HG03439 (cell line): ENCODE results near the gene RSRP1.

Source experiments
- ATAC-seq: cut with Tn5 transposase; IDR thresholded peaks from one replicate; pipeline ENCODE4 v1.9.1; 2021; ENCODE audit warnings: mild to moderate bottlenecking, moderate library complexity; ENCODE audit not compliant: unreplicated experiment

The RSRP1 gene

DNA sequence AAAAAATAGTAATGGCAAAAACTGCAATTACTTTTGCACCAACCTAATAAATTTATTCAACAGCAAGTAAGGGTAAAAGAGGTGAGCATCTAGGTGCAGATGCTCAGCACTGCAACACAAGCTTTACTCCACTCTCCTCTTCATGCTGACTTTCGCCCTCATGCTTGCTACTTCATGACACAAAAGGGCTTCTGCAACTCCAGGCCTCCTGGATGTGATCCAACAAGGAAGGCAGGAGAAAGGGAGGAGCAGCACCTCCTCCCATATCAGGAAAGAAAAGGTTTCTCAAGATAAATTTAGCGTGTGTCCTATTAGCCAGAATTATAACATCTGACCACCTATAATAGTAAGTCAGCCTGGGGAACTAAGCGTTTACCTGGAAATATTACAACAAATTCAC, 26.6 kb downstream of the RSRP1 start:
- no peak for ATAC-seq

DNA sequence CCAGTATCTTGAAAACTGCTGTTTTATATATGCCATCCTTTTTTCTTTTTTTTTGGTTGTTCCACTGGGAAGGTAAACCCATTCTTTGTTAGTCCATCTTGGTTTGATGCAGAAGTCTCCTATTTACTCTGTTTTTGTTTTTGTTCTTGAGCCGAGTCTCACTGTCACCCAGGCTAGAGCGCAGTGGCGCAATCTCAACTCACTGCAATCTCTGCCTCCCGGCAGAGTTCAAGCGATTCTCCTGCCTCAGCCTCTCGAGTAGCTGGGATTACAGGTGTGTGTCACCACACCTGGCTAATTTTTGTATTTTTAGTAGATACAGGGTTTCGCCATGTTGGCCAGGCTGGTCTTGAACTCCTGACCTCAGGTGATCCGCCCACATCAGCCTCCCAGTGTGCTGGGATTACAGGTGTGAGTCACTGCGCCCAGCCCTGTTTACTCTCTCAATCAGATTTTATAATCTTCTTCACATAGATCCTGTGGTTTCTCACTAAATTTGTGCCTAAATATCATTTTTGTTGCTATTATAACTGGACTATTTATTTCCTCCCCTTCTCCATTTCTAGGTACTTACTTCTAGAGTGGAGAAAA, 27.5 kb downstream of the RSRP1 start:
- no peak for ATAC-seq

DNA sequence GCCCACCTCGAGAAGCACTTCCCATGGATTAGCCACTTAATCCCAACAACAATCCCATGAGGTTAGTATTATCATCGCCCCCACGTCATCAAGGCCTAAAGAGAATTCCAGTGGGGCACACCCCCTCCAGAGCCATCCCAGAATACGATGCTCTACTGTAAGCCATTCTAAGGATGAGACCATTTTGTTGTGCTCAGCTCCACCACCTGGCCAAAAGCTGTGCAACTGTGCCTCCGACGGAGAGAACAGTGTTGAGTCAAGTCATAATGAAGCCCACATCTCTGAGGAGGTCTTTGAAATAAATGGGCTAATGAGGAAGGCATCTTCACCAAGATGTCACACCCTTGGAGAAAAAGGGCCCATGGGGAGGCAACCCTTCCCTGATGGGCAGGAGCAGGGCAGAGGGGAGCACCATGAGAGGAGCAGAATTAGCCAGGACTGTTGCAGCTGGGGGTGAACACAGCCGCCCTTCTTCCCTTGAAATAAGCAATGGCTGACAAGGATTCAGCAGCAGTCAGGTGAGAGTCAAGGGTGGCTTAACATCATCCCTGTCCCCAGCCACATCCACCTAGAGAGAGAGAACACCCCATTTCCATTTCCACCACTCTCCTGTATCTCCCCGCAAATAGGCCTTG, 29.5 kb downstream of the RSRP1 start:
- ATAC-seq, result no peak

DNA sequence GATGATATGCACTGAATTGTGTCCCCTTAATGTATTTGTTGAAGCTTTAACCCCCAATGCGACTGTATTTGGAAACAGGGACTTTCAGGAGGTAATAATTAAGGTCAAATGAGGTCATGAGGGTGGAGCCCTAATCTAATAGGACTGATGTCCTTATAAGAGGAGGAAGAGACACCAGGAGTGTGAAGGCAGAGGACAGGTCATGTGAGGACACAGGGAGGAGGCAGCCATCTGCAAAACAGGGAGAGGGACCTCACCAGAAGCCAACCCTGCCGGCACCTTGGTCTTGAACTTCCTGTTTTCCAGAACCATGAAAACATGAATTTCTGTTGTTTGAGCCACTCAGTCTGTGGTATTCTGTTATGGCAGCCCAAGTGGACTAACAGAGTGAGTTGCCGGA, 30.2 kb downstream of the RSRP1 start:
- no peak for ATAC-seq

DNA sequence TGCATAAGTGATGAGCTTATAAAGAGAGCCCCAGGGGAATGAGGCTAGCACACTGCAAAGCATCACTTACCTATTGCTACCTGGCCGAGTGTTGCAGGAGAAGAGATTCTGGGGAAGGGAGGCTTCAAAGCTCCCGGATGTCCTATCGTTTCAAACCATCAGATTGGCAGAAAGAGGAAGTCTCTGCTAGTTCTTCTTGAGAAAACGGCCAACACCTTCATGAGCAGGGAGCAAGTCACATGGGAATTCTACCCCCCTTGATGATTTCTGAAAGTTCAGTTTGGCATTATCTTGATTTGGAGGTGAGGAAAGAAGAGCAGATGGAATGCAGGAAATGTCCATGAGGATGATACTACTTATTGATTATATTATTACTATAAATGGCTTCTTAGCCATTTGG, 31.1 kb downstream of the RSRP1 start:
- ATAC-seq, result no peak

DNA sequence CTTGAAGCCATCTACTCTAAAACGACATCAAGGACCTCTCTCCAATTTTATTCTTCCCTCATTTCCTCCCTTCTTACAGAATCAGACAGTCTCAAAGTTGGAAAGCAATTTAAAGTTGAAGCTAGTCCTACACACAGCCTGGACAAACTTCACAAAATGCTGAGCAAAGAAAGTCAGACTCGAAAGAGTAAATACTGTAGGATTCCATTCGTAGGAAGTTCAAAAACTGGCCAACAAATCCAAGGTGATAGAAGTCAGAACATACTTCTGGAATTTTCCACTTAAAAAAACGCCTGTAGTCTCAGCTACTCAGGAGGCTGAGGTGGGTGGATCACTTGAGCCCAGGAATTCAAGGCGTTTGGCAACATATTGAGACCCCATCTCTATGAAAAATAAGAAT, 34.5 kb downstream of the RSRP1 start:
- no peak for ATAC-seq

DNA sequence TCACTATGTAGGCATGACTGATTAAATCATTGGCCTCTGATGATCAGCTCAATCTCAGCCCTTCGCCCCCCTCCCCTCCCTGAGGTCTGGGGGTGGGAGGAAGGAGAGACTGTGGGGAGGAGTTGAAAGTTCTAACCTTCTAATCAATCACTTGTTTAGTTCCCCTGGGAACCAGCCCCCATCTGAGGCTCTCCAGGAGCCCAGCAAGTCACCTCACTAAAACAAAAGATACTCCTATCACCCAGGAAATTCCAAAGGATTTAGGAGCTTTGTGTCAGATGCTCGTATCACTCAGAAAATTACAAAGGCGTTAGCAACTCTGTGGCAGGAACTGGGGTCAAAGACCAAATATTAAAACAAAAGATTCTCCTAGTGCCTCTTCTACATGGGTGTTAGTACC, 36.5 kb downstream of the RSRP1 start:
- ATAC-seq, result no peak

DNA sequence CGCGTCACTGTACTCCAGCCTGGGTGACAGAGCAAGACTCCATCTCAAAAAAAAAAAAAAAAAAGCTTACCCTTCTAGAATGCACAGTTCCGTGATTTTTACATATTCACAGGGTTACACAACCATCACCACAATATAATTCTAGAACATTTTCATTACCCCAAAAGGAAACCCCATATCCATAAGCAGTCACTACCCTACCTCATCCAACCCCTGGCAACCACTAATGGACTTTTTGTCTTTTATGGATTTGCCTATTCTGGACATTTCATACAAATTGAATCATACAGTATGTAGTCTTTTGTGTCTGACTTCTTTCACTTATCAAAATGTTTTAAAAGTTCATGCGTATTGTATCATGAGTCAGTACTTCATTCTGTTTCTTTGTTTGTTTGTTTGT, 37.7 kb downstream of the RSRP1 start:
- no peak for ATAC-seq

DNA sequence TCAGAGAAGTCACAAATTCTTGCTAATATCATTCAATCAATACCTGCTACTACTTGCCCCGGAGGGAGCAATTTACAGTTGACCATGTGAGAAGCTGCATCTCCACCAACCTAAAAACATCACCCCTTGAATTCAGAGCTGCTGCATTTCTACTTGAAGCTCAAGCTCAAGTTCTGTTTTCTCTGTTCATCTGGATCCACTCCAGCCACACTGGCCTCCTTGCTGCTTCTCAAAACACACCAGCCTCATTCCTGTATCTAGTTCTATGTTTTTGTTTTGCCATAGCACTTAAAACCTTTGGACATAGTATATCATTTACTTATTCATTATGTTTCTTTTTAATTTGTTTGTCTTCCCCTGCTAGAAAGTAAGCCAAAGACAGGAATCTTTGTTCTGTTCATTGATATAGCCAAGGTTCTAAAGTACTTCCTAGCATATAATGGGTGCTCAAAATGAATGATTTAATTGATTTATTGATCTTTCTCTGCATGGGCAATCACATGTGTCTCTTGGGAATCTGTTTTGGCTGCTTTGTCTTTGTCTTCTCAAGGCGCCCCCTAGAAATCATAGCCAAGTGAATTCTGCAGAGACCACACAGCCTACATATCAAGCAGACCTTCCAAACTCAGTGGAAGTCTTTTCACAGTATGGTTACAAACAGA, 38.6 kb downstream of the RSRP1 start:
- ATAC-seq, result no peak

DNA sequence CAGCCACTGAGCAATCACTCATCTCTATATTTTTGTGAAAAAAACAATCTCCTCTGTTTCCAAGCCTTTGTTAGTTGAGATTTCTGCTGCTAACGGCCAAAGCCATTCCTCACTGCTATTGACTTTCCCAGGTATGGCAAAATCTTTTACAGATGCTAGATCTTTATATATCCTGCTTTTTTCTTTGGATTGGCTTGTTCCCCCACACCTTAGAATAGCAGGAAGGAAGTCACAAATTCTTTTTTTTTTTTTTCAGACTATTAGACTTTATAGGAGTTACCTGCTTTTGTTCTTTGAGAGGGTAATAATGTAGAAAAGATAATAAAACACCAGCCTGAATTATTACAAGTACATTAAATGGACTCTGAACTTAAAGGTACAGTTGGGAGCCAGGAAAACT, 39.2 kb downstream of the RSRP1 start:
- ATAC-seq, result no peak

DNA sequence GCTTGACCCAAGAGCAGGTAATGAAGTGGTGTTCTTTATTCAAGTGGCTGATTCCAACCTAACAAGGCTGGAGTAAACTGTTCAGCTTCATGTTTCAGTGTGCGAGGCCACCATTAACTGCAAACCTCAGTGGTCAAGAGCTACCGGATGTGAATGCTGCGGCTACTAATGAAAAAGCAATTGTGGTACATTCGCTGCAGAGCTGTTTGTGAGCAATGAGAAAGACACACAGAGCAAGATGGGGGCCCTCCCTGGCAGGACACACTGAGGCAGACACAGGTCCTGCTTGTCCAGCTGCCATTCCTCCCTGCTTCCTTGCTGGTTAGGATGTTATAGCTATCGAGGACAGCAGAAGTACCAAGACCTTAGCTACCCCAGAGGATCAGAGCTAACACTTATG, 41.1 kb downstream of the RSRP1 start:
- no peak for ATAC-seq

DNA sequence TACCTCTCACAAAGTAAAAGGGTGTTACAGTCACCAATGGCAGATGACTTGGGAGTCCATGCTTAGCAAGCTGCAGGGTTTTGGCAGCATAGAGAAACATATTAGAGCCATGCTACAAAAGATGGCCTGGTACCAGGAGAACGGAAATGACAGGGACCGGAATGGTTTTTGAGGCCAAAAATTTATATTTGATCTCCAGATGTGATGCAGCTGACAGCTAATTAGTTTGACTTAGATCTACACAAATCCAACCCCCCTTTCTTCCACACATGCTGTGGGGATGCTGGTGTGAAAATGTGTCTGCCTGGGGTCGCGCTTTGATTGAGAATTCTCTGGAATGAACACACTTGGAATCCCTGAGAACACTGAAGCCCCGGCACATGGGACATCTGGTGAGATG, 41.5 kb downstream of the RSRP1 start:
- no peak for ATAC-seq

DNA sequence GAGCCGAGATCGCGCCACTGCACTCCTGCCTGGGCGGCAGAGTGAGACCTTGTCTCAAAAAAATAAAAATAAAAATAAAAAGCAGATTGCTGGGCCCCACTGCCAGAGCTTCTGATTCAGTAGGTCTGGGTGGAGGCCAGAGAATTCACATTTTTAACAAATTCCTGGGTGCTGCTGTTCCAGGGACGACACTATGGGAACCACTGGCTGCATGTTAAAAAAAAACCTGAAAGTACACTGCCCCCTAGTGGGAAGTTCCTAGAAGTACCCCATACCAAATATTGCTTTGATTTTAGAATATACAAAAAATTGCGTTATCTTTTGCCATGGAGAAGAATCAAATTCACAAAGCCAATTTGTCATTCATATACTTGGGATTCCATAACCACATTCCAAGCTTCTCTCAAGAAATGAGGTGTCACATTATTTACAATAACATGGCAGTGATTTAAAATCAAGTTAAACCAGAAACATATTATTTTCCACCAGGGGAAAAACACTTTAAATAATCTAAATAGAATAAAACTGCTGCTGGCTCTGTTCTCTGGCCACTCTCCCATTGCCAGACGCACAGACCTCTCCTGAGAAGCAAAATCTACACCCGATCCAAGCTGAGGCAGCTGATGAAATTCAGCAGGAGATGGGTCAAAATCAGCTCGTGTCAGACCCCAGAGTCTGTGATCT, 42.3 kb downstream of the RSRP1 start:
- ATAC-seq, result no peak

DNA sequence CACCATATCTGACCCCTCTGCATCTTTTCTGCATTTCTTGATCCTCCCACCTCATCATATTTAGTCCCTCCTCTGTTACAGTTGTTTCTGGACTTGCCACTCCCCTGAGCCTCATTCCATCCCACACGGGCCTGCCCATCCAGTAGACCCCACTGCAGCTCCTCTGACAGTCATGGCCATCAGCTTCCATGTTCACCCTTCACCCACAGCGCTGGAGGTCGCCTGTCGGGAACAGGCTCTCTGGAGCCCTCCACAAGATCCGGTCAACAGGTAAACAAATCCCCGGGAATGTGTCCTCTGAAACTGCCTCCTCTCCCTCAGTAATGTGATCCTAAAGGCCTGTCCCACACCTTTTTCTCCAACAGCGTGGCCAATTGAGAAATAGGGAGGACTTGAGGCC, 46.2 kb downstream of the RSRP1 start:
- no peak for ATAC-seq

DNA sequence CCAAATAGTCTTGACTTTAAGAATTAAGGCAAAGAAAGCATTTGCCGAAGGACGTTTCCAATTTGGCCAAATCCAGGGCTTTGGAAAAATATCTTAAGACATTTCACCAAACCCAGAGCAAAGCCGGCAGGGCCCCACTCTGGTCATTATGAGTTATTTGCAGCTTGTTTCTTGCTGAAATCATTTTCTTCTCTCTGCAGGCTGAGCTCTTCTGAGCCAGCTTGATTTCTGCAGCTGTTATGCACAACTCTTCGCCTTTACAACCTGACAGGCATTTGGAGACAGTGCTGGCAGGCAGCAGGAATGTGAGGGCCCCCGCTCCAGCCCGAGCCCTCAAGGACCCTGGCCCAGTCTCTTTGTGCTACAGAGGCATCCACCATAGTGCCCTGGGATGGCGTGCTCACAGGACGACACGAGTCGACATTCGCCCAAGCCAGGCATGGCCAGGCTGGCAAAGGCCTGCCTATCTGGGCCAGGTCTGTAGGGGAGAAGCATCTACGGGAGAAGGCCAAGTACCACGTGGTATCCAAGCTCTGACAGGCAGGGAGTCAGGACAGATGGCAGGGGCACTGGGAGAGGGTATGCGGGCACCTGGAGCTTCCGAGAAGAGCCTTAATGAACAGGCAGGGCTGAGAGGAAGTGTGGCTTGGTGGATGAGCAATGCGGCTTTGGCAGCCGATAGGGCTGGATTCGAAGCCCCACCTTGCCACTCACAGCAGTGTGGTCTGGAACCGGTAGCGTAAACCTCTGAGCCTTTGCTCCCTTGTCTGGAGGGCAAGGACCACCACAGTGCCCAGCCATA, 47.2 kb downstream of the RSRP1 start:
- ATAC-seq, result no peak

DNA sequence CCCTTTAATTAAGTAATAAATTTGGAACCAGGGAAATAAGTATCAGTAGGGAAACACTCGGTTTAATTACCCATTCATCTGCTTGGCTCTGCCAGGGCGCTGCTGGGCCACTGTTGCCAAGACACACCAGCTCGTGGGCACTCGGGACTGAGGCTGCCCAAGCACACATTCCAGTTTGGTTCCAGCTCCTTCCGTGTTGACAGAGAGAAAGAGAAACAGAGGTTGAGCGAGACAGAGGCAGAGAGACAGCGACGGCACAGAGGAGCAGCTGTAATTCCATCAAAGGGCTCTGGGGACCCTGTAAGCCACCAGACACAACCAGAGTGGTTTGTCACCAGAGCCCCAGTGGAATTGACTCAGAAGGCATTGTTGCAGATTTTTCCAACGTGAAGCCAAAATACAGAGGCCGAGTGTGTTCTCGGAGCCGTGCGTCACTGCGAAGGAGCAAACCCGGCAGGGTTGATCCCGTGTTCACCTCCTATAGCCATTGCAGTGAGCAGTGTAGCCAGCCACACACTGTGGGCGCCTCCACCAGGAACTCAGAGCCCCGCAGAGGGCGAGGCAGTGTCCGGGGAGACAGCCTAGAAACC, 48.5 kb downstream of the RSRP1 start:
- no peak for ATAC-seq

DNA sequence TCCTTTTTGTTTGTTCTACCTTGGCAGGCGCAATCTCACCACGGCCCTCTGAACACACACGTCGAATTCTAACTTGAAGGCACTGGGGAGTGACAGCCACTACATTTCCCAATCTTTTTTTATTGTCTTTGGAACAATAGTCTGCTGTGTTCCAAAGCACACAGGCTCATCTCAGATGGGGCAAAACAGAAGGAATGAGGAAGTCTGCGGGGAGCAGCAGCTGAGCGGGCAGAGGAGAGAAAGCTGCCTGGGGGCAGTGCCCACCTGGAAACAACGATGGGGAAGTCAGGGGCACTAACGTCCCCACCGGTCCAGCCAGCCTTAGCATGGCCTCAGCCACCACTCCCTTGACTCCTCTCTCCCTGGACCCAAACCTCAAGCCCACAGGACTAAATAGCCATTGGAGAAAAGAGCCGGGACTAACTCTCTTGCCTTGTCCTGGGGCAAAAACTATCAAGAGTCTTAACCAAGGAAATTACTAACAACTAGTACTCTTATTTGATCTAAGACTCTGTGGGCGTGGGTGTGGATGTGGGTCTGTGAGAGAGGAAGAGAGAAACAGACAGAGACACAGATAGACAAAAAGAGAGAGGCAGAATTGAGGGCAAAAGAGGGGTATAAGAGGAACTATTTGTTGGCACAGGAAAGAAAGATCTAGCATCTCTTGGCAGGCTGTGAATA, 49.1 kb downstream of the RSRP1 start:
- no peak for ATAC-seq

DNA sequence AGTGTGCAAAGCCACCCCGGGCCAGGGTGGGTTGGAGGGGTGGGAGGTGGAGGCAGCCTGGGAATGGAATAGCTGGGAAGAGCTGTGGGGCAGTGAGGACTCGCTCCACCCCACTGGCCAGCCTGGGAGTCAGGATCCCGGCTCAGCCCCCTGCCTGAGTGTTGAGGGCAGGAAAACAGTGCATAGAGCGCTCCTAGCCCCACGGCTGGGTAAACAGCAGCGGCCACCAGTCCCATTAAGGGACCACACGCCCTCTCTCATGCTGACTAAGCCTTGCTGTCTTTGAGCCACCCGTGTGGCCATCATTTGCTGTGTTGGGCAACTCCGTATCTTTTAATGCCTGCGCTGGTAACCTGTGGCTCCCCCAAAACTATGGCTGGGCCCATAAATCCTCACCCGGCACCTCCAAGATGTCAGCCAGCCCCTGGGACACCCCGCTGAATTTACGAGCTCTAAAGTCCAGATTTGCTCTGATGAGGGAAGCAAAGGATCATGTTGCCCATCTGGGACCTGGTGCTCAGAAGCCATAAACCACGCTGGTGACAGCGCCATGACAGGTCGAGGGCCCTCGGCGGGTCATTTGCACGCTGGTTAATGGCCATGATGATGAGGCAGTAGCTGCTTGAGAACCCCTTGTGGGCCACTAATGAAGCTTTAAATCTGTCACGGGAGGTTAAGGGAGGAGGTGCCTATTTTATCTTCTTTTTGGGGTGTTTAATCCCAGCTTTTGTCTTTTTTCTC, 49.8 kb downstream of the RSRP1 start:
- no peak for ATAC-seq

DNA sequence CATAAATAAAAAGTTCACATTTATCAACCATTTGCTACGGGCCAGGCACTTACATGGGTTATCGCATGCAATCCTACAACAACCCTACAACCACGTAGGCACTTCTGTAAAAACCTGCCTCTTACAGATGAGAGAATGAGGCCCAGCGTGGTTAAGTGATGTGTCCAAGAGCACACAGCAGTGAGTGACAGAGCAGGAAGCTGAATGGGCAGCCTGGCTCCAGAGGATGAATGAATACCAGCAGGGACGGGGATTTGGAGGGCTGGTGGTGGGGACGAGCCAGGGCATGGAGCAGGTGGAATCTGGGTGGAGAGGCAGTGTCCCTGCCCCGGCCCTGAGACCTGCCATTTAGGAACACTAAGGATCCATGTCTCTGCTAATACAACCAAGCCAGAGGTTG, 50.4 kb downstream of the RSRP1 start:
- ATAC-seq, result no peak

DNA sequence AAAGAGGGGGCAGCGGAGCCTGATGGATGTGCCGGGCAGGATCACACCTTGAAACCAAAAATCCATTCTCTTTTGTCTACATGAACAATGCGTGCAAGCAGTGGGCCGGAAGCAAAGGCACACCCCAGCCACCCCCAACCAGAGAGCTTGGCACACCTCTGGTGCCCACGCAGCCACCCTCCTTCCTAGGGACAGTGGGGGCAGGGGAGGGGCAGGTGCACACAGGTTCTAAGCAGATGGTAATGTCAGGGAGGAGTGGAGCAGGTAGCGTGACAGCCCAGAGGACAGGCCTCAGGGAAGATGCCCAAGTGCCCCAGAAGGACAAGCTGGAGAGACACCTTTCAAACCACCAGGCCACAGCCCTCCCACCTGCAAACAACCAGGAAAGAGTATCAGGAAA, 51.4 kb downstream of the RSRP1 start:
- ATAC-seq, result no peak
